ENCODE data around the gene ARHGAP33. TPM values are rescaled to one million over a fixed set of nuclear protein-coding genes. Genes with fewer than 3 reads are reported as not detected.
"Not testable (repeated sequence)": the region's sequence is repeated elsewhere in the genome, so short reads cannot be mapped to it uniquely, and the experiment has no call there.

ARHGAP33 gene
- total RNA-seq, 2 donors from 2014 or later: 6.0 to 25.0 TPM

- no peak for DNase-seq
- Histone ChIP-seq H3K27ac (no peak overlapping the region), H3K4me3 (no peak overlapping the region), H3K27me3 (no peaks in the 10 kb centered on the region), H3K36me3 (no peaks in the 10 kb centered on the region), H3K4me1 (no peaks in the 10 kb centered on the region), H3K9ac (ENCODE audit: low read depth in 2 of 2, low read length in 2 of 2) (no peak overlapping the region), H3K9me3 (no peaks in the 10 kb centered on the region)
- intact Hi-C loops (cut with DNase I): no loop called here
- no peak for TF ChIP-seq CTCF (IDR thresholded peaks at IDR 0.05)
These were observed 16.5 kb downstream of the ARHGAP33 start for GRCh38 chr19:35791814-35792279.

- DNase-seq: no peak
- no peak for TF ChIP-seq CTCF (IDR thresholded peaks at IDR 0.05)
These were observed 16.9 kb downstream of the ARHGAP33 start for GRCh38 chr19:35792312-35792711.

GRCh38 chr19:35792888-35793287 is 17.5 kb downstream of the ARHGAP33 start:
- intact Hi-C loops (cut with DNase I): no loop called here
- peaks cover 3% of the 10 kb centered on the region for H3K27me3 ChIP-seq
- no peaks in the 10 kb centered on the region for H3K36me3 ChIP-seq
- H3K9ac ChIP-seq (ENCODE audit: low read depth in 2 of 2, low read length in 2 of 2): no peak overlapping the region
- no peaks in the 10 kb centered on the region for H3K4me1 ChIP-seq
- TF ChIP-seq CTCF (IDR thresholded peaks at IDR 0.05): no peak
- no peak for DNase-seq
- no peak overlapping the region for H3K27ac ChIP-seq
- no peak overlapping the region for H3K4me3 ChIP-seq
- no peaks in the 10 kb centered on the region for H3K9me3 ChIP-seq

More at GRCh38 chr19:35792312-35792711, 16.9 kb downstream of the ARHGAP33 start:
- no peak overlapping the region for H3K27ac ChIP-seq
- no peaks in the 10 kb centered on the region for H3K9me3 ChIP-seq
- H3K4me3 ChIP-seq: no peak overlapping the region
- H3K9ac ChIP-seq (ENCODE audit: low read depth in 2 of 2, low read length in 2 of 2): no peak overlapping the region
- no peaks in the 10 kb centered on the region for H3K4me1 ChIP-seq
- no peaks in the 10 kb centered on the region for H3K36me3 ChIP-seq
- H3K27me3 ChIP-seq: no peaks in the 10 kb centered on the region
- intact Hi-C loops (cut with DNase I): no loop called here

- H3K9ac ChIP-seq (ENCODE audit: low read depth in 2 of 2, low read length in 2 of 2): no peak overlapping the region
These were observed 18.2 kb downstream of the ARHGAP33 start for GRCh38 chr19:35793381-35794165.

GRCh38 chr19:35795564-35795963 is 20.2 kb downstream of the ARHGAP33 start:
- H3K36me3 ChIP-seq; DNase-seq; intact Hi-C loops (cut with DNase I); H3K27me3 ChIP-seq; H3K9me3 ChIP-seq; H3K4me3 ChIP-seq; H3K4me1 ChIP-seq; H3K27ac ChIP-seq; H3K9ac ChIP-seq (ENCODE audit: low read depth in 2 of 2, low read length in 2 of 2): not testable (repeated sequence)

More at GRCh38 chr19:35793381-35794165, 18.2 kb downstream of the ARHGAP33 start:
- peaks cover 4% of the 10 kb centered on the region for H3K27me3 ChIP-seq
- no peak overlapping the region for H3K27ac ChIP-seq
- DNase-seq: no peak
- intact Hi-C loops (cut with DNase I): no loop called here
- H3K4me3 ChIP-seq: no peak overlapping the region
- no peaks in the 10 kb centered on the region for H3K36me3 ChIP-seq
- no peaks in the 10 kb centered on the region for H3K9me3 ChIP-seq
- no peak for TF ChIP-seq CTCF (IDR thresholded peaks at IDR 0.05)
- H3K4me1 ChIP-seq: no peaks in the 10 kb centered on the region

All from colonic mucosa (tissue), 4 donors.